ENCODE measurements around the gene VRK2. TPM values are rescaled to one million over a fixed set of nuclear protein-coding genes. Genes with fewer than 3 reads are reported as not detected.

Gene VRK2
- total and polyA plus RNA-seq, 2 experiments from 2014 or later = 19.0 to 22.5 TPM

DNA sequence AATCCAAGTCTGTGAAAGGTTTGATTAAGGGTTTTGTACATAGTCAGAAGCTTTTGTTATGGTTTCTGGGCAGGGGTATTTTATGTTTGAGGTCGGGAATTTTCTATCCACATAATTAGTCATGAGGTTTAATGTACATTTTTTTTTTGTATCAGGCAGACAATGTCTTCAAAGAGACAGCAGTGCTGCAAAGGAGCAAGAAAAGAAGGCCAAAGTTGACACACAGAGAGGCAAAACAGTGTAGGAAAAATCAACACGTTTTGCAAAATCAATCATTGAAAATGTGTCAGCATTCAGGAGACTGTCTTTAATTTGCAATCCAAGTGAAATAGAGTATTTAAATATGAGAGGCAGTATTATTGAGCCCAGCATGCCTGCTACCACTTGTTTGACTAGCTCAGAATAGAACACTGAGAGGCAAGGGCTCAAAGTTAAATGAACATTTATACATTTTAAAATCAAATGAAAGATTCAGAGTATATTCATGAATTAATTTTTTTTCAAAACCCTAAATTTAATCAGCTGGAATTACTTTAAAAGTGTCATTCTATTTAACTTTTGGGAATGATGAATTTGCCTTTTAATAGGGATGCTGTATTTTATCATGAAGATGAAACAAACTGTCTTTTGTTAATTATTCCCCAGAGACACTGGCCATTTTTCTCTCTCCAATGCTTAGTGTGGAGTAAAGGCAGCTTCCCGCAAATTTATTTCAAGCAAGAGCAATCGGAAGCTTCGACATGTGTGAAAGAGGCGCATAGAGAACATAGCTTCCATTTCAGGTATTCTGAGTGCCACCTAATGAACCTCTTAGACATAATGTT lies 11.3 kb downstream of the VRK2 start (continued):
- TF ChIP-seq, protein P1, sequence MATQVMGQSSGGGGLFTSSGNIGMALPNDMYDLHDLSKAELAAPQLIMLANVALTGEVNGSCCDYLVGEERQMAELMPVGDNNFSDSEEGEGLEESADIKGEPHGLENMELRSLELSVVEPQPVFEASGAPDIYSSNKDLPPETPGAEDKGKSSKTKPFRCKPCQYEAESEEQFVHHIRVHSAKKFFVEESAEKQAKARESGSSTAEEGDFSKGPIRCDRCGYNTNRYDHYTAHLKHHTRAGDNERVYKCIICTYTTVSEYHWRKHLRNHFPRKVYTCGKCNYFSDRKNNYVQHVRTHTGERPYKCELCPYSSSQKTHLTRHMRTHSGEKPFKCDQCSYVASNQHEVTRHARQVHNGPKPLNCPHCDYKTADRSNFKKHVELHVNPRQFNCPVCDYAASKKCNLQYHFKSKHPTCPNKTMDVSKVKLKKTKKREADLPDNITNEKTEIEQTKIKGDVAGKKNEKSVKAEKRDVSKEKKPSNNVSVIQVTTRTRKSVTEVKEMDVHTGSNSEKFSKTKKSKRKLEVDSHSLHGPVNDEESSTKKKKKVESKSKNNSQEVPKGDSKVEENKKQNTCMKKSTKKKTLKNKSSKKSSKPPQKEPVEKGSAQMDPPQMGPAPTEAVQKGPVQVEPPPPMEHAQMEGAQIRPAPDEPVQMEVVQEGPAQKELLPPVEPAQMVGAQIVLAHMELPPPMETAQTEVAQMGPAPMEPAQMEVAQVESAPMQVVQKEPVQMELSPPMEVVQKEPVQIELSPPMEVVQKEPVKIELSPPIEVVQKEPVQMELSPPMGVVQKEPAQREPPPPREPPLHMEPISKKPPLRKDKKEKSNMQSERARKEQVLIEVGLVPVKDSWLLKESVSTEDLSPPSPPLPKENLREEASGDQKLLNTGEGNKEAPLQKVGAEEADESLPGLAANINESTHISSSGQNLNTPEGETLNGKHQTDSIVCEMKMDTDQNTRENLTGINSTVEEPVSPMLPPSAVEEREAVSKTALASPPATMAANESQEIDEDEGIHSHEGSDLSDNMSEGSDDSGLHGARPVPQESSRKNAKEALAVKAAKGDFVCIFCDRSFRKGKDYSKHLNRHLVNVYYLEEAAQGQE (IDR thresholded peaks at IDR 0.05; ENCODE audit: unreplicated experiment) = no peak
- TF ChIP-seq EZH2phosphoT487 (IDR thresholded peaks at IDR 0.05; ENCODE audit: unreplicated experiment) = no peak
- TF ChIP-seq, protein P2, sequence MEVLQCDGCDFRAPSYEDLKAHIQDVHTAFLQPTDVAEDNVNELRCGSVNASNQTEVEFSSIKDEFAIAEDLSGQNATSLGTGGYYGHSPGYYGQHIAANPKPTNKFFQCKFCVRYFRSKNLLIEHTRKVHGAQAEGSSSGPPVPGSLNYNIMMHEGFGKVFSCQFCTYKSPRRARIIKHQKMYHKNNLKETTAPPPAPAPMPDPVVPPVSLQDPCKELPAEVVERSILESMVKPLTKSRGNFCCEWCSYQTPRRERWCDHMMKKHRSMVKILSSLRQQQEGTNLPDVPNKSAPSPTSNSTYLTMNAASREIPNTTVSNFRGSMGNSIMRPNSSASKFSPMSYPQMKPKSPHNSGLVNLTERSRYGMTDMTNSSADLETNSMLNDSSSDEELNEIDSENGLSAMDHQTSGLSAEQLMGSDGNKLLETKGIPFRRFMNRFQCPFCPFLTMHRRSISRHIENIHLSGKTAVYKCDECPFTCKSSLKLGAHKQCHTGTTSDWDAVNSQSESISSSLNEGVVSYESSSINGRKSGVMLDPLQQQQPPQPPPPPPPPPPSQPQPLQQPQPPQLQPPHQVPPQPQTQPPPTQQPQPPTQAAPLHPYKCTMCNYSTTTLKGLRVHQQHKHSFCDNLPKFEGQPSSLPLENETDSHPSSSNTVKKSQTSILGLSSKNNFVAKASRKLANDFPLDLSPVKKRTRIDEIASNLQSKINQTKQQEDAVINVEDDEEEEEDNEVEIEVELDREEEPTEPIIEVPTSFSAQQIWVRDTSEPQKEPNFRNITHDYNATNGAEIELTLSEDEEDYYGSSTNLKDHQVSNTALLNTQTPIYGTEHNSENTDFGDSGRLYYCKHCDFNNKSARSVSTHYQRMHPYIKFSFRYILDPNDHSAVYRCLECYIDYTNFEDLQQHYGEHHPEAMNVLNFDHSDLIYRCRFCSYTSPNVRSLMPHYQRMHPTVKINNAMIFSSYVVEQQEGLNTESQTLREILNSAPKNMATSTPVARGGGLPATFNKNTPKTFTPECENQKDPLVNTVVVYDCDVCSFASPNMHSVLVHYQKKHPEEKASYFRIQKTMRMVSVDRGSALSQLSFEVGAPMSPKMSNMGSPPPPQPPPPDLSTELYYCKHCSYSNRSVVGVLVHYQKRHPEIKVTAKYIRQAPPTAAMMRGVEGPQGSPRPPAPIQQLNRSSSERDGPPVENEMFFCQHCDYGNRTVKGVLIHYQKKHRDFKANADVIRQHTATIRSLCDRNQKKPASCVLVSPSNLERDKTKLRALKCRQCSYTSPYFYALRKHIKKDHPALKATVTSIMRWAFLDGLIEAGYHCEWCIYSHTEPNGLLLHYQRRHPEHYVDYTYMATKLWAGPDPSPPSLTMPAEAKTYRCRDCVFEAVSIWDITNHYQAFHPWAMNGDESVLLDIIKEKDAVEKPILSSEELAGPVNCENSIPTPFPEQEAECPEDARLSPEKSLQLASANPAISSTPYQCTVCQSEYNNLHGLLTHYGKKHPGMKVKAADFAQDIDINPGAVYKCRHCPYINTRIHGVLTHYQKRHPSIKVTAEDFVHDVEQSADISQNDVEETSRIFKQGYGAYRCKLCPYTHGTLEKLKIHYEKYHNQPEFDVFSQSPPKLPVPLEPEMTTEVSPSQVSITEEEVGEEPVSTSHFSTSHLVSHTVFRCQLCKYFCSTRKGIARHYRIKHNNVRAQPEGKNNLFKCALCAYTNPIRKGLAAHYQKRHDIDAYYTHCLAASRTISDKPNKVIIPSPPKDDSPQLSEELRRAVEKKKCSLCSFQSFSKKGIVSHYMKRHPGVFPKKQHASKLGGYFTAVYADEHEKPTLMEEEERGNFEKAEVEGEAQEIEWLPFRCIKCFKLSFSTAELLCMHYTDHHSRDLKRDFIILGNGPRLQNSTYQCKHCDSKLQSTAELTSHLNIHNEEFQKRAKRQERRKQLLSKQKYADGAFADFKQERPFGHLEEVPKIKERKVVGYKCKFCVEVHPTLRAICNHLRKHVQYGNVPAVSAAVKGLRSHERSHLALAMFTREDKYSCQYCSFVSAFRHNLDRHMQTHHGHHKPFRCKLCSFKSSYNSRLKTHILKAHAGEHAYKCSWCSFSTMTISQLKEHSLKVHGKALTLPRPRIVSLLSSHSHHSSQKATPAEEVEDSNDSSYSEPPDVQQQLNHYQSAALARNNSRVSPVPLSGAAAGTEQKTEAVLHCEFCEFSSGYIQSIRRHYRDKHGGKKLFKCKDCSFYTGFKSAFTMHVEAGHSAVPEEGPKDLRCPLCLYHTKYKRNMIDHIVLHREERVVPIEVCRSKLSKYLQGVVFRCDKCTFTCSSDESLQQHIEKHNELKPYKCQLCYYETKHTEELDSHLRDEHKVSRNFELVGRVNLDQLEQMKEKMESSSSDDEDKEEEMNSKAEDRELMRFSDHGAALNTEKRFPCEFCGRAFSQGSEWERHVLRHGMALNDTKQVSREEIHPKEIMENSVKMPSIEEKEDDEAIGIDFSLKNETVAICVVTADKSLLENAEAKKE (CRISPR knock-in tag; IDR thresholded peaks at IDR 0.05) = no peak

DNA sequence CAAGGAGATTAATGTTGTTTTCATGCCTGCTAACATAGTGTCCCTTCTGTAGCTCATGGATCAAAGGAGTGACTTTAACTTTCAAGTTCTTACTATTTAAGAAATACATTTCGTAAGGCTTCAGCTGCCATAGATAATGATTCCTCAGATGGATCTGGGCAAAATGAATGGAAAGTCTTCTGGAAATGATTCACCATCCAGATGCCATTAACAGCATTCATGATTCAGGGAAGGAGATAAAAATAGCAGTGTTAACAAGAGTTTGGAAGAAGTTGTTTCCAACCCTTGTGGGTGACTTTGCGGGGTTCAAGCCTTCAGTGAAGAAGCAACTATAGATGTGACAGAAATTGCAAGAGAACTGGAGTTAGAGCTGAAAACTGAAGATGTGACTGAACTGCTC lies 17.0 kb downstream of the VRK2 start:
- ATAC-seq (no peak), DNase-seq (ENCODE audit: low spot score) (no peak)
- H3K4me1 Mint-ChIP-seq = peaks cover 2% of the 10 kb centered on the region; the same call in 2 of the 3 replicates
- Histone ChIP-seq H3K9me2 (ENCODE audit: insufficient read depth) (no peaks in the 10 kb centered on the region), H3K36me3 (ENCODE audit: insufficient read depth) (no peaks in the 10 kb centered on the region), H3K4me3 (no peak overlapping the region), H2AFZ (no peak overlapping the region), H3K27ac (ENCODE audit: low read depth) (no peak overlapping the region), H3K27me3 (ENCODE audit: insufficient read depth) (no peaks in the 10 kb centered on the region), H4K20me1 (replicated peaks; ENCODE audit: insufficient read depth) (no peaks in the 10 kb centered on the region), H3K79me2 (replicated peaks; ENCODE audit: insufficient read depth) (no peaks in the 10 kb centered on the region), H3K4me2 (no peak overlapping the region), H3K4me1 (ENCODE audit: insufficient read depth) (peaks cover 1% of the 10 kb centered on the region; the same call in 1 of the 2 replicates), H3F3A (replicated peaks; ENCODE audit: low read depth) (no peaks in the 10 kb centered on the region)
- H3K4me3 Mint-ChIP-seq = no peak overlapping the region
- no peak overlapping the region; the same call in 1 of the 2 replicates for H3K27ac Mint-ChIP-seq
- no peaks in the 10 kb centered on the region for H3K27me3 Mint-ChIP-seq (ENCODE audit: insufficient read depth, low read depth, poor library complexity)
- no peaks in the 10 kb centered on the region for H3K9me3 Mint-ChIP-seq
- peaks cover 5% of the 10 kb centered on the region; the same call in 1 of the 3 replicates for H3K36me3 Mint-ChIP-seq (ENCODE audit: low read depth)
- TF ChIP-seq EZH2phosphoT487 (IDR thresholded peaks at IDR 0.05; ENCODE audit: unreplicated experiment) = no peak
- TF ChIP-seq, protein P2 (CRISPR knock-in tag; IDR thresholded peaks at IDR 0.05) = no peak

Measured in GM23338 (cell line).